COLO668 (cell line): ENCODE results near the gene REM2.
A peak's percentile ranks its signal among the peaks of the same experiment; 100 is the strongest.

Source experiments
- DNase-seq: peaks from one replicate; lab custom pipeline; 2025; ENCODE audit not compliant: unreplicated experiment; lab: John Stamatoyannopoulos, UW

REM2 gene

GRCh38 chr14:22872033-22872832 is 10.8 kb upstream of the REM2 start:
- peak; percentile 82 for DNase-seq

GRCh38 chr14:22872833-22873520 is 10.0 kb upstream of the REM2 start:
- DNase-seq, result no peak

- DNase-seq, result no peak
These were observed 7.8 kb upstream of the REM2 start for GRCh38 chr14:22875003-22875747.

- no peak for DNase-seq
These were observed 7.2 kb upstream of the REM2 start for GRCh38 chr14:22875748-22876319.

- no peak for DNase-seq
These were observed 6.0 kb upstream of the REM2 start for GRCh38 chr14:22877000-22877501.

- no peak for DNase-seq
These were observed 4.5 kb upstream of the REM2 start for GRCh38 chr14:22878271-22879246.

- no peak for DNase-seq
These were observed 958 bp upstream of the REM2 start for GRCh38 chr14:22882064-22882463.

GRCh38 chr14:22882529-22883172 is 371 bp upstream of the REM2 start:
- DNase-seq, result peak; percentile 68

GRCh38 chr14:22884076-22884737 is 1.2 kb downstream of the REM2 start:
- no peak for DNase-seq

GRCh38 chr14:22884738-22885523 is 1.9 kb downstream of the REM2 start:
- DNase-seq, result peak; percentile 12

- no peak for DNase-seq
These were observed 3.0 kb downstream of the REM2 start for GRCh38 chr14:22885975-22886374.

- peak; percentile 90 for DNase-seq
These were observed 3.7 kb downstream of the REM2 start for GRCh38 chr14:22886500-22887259.

GRCh38 chr14:22887260-22887989 is 4.4 kb downstream of the REM2 start:
- DNase-seq, result peak; percentile 67

GRCh38 chr14:22887990-22888378 is 5.0 kb downstream of the REM2 start:
- no peak for DNase-seq

- no peak for DNase-seq
These were observed 5.6 kb downstream of the REM2 start for GRCh38 chr14:22888662-22889061.

- no peak for DNase-seq
These were observed 7.4 kb downstream of the REM2 start for GRCh38 chr14:22890416-22890815.

- no peak for DNase-seq
These were observed 9.5 kb downstream of the REM2 start for GRCh38 chr14:22892488-22892887.
